Calu3 (cell line): Measurements from ENCODE around the gene SENP8. TPM values are rescaled to one million over a fixed set of nuclear protein-coding genes. Genes with fewer than 3 reads are reported as not detected.

Experiments
- BruUV-seq: library from RNA; stranded (reverse); fragments of 400-500 nt; replicated peaks from 2 replicates; lab custom pipeline; 2021; lab: Mats Ljungman, UMichigan
- CTCF ChIA-PET: fragments of 300-600 bp; sonication (Branson Sonifier 250); formaldehyde crosslinking; loops from one replicate; lab custom pipeline; 2022; ENCODE audit warnings: antibody characterized with exemption; lab: Charles Lee
- DNase-seq: peaks from one replicate; pipeline ENCODE4 v3.0.0; 2022
- H3K27ac Mint-ChIP-seq: one replicate; pipeline ENCODE4 v1.8.0; 2022; ENCODE audit warnings: mixed read lengths; ENCODE audit not compliant: unreplicated experiment
- H3K27me3 Mint-ChIP-seq: one replicate; pipeline ENCODE4 v1.8.0; 2022; ENCODE audit warnings: mixed read lengths; ENCODE audit not compliant: unreplicated experiment
- H3K36me3 Mint-ChIP-seq: one replicate; pipeline ENCODE4 v1.8.0; 2022; ENCODE audit warnings: mild to moderate bottlenecking, moderate library complexity, mixed read lengths; ENCODE audit not compliant: insufficient read depth, unreplicated experiment
- H3K4me1 Mint-ChIP-seq: one replicate; pipeline ENCODE4 v1.8.0; 2022; ENCODE audit warnings: mild to moderate bottlenecking, low read depth, mixed read lengths; ENCODE audit not compliant: unreplicated experiment
- H3K4me3 Mint-ChIP-seq: one replicate; pipeline ENCODE4 v1.8.0; 2022; ENCODE audit warnings: mild to moderate bottlenecking, low read depth, moderate library complexity, mixed read lengths; ENCODE audit not compliant: unreplicated experiment
- H3K9me3 Mint-ChIP-seq: one replicate; pipeline ENCODE4 v1.8.0; 2022; ENCODE audit warnings: low read depth, mixed read lengths; ENCODE audit not compliant: unreplicated experiment
- intact Hi-C: fragments of 100-400 bp; cut with micrococcal nuclease; formaldehyde crosslinking; loops from one replicate; pipeline ENCODE4 v1.10.0; 2022; ENCODE audit not compliant: unreplicated experiment
- total RNA-seq: library from RNA; stranded (reverse); gene quantifications from 2 replicates; pipeline ENCODE4 v1.2.3, GENCODE V29; 2022
- TF ChIP-seq, protein P1 (sequence below): fragments of 200-600 bp; IDR thresholded peaks from one replicate; pipeline ENCODE4 v1.8.0; 2022; ENCODE audit warnings: antibody characterized with exemption; ENCODE audit not compliant: unreplicated experiment

The SENP8 gene
- total RNA-seq, 1 experiment from 2014 or later: 3.6 TPM

DNA sequence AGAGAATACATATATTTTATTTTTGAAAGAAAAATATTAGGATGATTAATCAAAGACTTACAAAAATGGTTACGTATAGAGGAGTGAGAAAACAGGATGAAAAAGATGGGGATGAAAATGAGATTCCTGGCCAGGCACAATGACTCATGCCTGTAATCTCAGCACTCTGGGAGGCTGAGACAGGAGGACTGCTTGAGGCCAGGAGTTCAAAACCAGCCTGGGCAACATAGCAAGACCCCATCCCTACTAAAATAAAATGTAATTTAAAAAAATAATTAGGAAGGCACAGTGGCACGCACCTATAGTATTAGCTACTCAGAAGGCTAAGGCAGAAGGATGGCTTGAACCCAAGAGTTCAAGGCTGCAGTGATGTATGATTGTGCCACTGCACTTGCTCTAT lies 12.1 kb upstream of the SENP8 start:
- H3K4me1 Mint-ChIP-seq: peaks cover 15% of the 10 kb centered on the region
- BruUV-seq: no TSS peak
- H3K9me3 Mint-ChIP-seq: no peaks in the 10 kb centered on the region
- TF ChIP-seq, protein P1, sequence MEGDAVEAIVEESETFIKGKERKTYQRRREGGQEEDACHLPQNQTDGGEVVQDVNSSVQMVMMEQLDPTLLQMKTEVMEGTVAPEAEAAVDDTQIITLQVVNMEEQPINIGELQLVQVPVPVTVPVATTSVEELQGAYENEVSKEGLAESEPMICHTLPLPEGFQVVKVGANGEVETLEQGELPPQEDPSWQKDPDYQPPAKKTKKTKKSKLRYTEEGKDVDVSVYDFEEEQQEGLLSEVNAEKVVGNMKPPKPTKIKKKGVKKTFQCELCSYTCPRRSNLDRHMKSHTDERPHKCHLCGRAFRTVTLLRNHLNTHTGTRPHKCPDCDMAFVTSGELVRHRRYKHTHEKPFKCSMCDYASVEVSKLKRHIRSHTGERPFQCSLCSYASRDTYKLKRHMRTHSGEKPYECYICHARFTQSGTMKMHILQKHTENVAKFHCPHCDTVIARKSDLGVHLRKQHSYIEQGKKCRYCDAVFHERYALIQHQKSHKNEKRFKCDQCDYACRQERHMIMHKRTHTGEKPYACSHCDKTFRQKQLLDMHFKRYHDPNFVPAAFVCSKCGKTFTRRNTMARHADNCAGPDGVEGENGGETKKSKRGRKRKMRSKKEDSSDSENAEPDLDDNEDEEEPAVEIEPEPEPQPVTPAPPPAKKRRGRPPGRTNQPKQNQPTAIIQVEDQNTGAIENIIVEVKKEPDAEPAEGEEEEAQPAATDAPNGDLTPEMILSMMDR: no peak
- intact Hi-C loops: no loop called here
- CTCF ChIA-PET: no interaction called here
- H3K4me3 Mint-ChIP-seq: no peak overlapping the region
- no peak overlapping the region for H3K27ac Mint-ChIP-seq
- no peaks in the 10 kb centered on the region for H3K36me3 Mint-ChIP-seq
- no peaks in the 10 kb centered on the region for H3K27me3 Mint-ChIP-seq
- DNase-seq: no peak

DNA sequence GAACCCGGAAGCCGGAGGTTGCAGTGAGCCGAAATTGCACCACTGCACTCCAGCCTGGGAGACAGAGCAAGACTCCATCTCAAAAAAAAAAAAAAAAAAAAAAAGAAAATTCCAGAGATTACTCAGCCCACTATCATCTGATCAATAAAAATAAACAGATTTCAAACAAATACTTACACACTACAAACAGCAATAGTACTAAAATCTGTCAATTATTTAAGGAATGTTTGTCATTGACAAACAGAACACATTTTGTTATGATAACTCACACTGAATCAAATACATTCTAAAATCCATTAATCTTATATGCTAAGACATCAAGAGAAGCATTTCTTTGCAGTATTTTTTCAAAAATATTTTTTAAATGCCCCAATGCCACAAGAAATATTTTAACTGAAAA lies 7.8 kb upstream of the SENP8 start:
- DNase-seq: no peak
- Mint-ChIP-seq H3K9me3 (no peaks in the 10 kb centered on the region), H3K4me3 (no peak overlapping the region), H3K4me1 (peaks cover 26% of the 10 kb centered on the region), H3K27me3 (no peaks in the 10 kb centered on the region), H3K36me3 (no peaks in the 10 kb centered on the region), H3K27ac (no peak overlapping the region)
- TF ChIP-seq, protein P1: no peak
- intact Hi-C loops: no loop called here
- BruUV-seq: no TSS peak
- CTCF ChIA-PET: interaction anchor here (0.6 kb wide), 1 partner anchor 460 kb away, joined by 3 read pairs; no protein-coding TSS in a partner anchor

DNA sequence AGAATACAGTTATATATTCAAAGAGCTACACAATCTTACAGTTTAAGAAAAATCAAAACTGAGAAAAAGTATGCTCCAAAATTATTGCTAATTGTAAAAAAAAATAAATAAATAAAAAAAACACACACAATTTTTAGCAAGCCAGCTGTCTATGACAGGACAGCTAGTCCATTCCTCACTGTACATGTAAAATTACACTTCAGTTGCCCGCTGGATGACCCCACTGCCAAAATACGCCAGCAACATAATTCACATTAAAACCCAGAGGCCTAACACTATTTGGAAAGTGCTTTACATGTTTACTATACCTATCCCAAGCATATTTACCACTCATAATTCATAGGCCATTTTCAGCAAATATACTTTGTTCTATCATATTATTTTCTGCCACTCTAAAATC lies 6.1 kb upstream of the SENP8 start:
- CTCF ChIA-PET: no interaction called here
- Mint-ChIP-seq H3K27me3 (no peaks in the 10 kb centered on the region), H3K27ac (no peak overlapping the region), H3K36me3 (peaks cover 9% of the 10 kb centered on the region), H3K9me3 (no peaks in the 10 kb centered on the region), H3K4me3 (no peak overlapping the region), H3K4me1 (peaks cover 37% of the 10 kb centered on the region)
- DNase-seq: no peak
- intact Hi-C loops: no loop called here
- TF ChIP-seq, protein P1: no peak
- BruUV-seq: no TSS peak

DNA sequence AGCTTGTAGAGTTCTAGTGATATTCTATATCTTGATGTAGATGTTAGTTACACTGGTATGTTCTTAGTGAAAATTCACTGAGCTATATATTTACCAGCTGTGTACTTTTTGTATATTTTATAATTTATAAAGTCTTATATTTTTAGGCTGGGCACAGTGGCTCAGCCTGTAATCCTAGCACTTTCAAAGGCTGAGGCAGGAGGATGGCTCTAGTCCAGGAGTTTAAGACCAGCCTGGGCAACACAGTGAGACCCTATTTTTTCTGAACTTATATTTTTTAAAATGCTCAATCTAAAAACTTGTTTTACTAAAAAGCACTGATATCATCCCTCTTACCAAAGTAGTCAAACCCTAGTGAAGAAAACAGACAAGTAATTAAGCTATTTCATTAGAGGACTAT lies 5.4 kb upstream of the SENP8 start:
- Mint-ChIP-seq H3K27ac (no peak overlapping the region), H3K9me3 (no peaks in the 10 kb centered on the region), H3K27me3 (no peaks in the 10 kb centered on the region), H3K4me1 (peaks cover 37% of the 10 kb centered on the region), H3K36me3 (peaks cover 16% of the 10 kb centered on the region), H3K4me3 (no peak overlapping the region)
- no TSS peak for BruUV-seq
- intact Hi-C loops: no loop called here
- CTCF ChIA-PET: no interaction called here
- DNase-seq: no peak
- TF ChIP-seq, protein P1: no peak
